HL-60 (cell line): Measurements from ENCODE around the gene PUS1.

ENCODE experiments used
- POLR2AphosphoS5 ChIP-seq: IDR thresholded peaks from 2 replicates; pipeline ENCODE4 v1.6.1; 2012; ENCODE audit warnings: low read depth
- SPI1 ChIP-seq: IDR thresholded peaks from 2 replicates; pipeline ENCODE4 v1.6.1; 2012; ENCODE audit warnings: low read depth, mild to moderate bottlenecking, borderline replicate concordance
- TF ChIP-seq, protein P1 (sequence below): IDR thresholded peaks from one replicate; pipeline ENCODE4 v1.5.1; 2011; ENCODE audit warnings: low read length, control low read depth, inconsistent platforms; ENCODE audit not compliant: insufficient read depth
- TF ChIP-seq, protein P2 (sequence below): IDR thresholded peaks from 2 replicates; pipeline ENCODE4 v1.6.1; 2012; ENCODE audit warnings: low read depth; ENCODE audit not compliant: insufficient replicate concordance

- TF ChIP-seq, protein P1, sequence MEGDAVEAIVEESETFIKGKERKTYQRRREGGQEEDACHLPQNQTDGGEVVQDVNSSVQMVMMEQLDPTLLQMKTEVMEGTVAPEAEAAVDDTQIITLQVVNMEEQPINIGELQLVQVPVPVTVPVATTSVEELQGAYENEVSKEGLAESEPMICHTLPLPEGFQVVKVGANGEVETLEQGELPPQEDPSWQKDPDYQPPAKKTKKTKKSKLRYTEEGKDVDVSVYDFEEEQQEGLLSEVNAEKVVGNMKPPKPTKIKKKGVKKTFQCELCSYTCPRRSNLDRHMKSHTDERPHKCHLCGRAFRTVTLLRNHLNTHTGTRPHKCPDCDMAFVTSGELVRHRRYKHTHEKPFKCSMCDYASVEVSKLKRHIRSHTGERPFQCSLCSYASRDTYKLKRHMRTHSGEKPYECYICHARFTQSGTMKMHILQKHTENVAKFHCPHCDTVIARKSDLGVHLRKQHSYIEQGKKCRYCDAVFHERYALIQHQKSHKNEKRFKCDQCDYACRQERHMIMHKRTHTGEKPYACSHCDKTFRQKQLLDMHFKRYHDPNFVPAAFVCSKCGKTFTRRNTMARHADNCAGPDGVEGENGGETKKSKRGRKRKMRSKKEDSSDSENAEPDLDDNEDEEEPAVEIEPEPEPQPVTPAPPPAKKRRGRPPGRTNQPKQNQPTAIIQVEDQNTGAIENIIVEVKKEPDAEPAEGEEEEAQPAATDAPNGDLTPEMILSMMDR: no peak
- TF ChIP-seq POLR2AphosphoS5 (no peak), SPI1 (no peak)
- TF ChIP-seq, protein P2, sequence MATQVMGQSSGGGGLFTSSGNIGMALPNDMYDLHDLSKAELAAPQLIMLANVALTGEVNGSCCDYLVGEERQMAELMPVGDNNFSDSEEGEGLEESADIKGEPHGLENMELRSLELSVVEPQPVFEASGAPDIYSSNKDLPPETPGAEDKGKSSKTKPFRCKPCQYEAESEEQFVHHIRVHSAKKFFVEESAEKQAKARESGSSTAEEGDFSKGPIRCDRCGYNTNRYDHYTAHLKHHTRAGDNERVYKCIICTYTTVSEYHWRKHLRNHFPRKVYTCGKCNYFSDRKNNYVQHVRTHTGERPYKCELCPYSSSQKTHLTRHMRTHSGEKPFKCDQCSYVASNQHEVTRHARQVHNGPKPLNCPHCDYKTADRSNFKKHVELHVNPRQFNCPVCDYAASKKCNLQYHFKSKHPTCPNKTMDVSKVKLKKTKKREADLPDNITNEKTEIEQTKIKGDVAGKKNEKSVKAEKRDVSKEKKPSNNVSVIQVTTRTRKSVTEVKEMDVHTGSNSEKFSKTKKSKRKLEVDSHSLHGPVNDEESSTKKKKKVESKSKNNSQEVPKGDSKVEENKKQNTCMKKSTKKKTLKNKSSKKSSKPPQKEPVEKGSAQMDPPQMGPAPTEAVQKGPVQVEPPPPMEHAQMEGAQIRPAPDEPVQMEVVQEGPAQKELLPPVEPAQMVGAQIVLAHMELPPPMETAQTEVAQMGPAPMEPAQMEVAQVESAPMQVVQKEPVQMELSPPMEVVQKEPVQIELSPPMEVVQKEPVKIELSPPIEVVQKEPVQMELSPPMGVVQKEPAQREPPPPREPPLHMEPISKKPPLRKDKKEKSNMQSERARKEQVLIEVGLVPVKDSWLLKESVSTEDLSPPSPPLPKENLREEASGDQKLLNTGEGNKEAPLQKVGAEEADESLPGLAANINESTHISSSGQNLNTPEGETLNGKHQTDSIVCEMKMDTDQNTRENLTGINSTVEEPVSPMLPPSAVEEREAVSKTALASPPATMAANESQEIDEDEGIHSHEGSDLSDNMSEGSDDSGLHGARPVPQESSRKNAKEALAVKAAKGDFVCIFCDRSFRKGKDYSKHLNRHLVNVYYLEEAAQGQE: no peak
Measured at GRCh38 chr12:131920902-131921840, 7.9 kb upstream of the PUS1 start.
